HCT116 (cell line): Measurements from ENCODE around the gene CLDN9.
"Not testable (repeated sequence)": the region's sequence is repeated elsewhere in the genome, so short reads cannot be mapped to it uniquely, and the experiment has no call there.

ENCODE experiments used
- EZH2phosphoT487 ChIP-seq: fragments of 200-600 bp; IDR thresholded peaks from 2 replicates; pipeline ENCODE4 v1.6.1; 2018; ENCODE audit warnings: antibody characterized with exemption, borderline replicate concordance
- FOSL1 ChIP-seq: IDR thresholded peaks from 2 replicates; pipeline ENCODE4 v1.6.1; 2012; ENCODE audit warnings: low read depth
- POLR2A ChIP-seq: IDR thresholded peaks from 2 replicates; pipeline ENCODE4 v1.7.0; 2011; ENCODE audit warnings: borderline replicate concordance; ENCODE audit not compliant: insufficient read depth, insufficient read length; ENCODE audit errors: extremely low read depth
- TF ChIP-seq, protein P1 (sequence below): IDR thresholded peaks from 2 replicates; pipeline ENCODE4 v1.6.1; 2012; ENCODE audit warnings: low read depth
- TF ChIP-seq, protein P2 (sequence below), 3 experiments: fragments of 200-600 bp in 1 of 3; sonication (generic) in 1 of 3; IDR thresholded peaks in 2 of 3; conservative IDR thresholded peaks in 1 of 3; 2 replicates each; pipeline ENCODE4 v1.5.1; 2012 to 2017; ENCODE audit warnings: low read depth in 2 of 3, low read length in 2 of 3, antibody characterized with exemption in 1 of 3, borderline replicate concordance in 1 of 3, control low read depth in 1 of 3, mild to moderate bottlenecking in 1 of 3, mixed read lengths in 1 of 3, mixed run types in 1 of 3, moderate library complexity in 1 of 3; ENCODE audit not compliant: insufficient read depth in 1 of 3

- TF ChIP-seq, protein P1, sequence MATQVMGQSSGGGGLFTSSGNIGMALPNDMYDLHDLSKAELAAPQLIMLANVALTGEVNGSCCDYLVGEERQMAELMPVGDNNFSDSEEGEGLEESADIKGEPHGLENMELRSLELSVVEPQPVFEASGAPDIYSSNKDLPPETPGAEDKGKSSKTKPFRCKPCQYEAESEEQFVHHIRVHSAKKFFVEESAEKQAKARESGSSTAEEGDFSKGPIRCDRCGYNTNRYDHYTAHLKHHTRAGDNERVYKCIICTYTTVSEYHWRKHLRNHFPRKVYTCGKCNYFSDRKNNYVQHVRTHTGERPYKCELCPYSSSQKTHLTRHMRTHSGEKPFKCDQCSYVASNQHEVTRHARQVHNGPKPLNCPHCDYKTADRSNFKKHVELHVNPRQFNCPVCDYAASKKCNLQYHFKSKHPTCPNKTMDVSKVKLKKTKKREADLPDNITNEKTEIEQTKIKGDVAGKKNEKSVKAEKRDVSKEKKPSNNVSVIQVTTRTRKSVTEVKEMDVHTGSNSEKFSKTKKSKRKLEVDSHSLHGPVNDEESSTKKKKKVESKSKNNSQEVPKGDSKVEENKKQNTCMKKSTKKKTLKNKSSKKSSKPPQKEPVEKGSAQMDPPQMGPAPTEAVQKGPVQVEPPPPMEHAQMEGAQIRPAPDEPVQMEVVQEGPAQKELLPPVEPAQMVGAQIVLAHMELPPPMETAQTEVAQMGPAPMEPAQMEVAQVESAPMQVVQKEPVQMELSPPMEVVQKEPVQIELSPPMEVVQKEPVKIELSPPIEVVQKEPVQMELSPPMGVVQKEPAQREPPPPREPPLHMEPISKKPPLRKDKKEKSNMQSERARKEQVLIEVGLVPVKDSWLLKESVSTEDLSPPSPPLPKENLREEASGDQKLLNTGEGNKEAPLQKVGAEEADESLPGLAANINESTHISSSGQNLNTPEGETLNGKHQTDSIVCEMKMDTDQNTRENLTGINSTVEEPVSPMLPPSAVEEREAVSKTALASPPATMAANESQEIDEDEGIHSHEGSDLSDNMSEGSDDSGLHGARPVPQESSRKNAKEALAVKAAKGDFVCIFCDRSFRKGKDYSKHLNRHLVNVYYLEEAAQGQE, result not testable (repeated sequence)
- TF ChIP-seq, protein P2, sequence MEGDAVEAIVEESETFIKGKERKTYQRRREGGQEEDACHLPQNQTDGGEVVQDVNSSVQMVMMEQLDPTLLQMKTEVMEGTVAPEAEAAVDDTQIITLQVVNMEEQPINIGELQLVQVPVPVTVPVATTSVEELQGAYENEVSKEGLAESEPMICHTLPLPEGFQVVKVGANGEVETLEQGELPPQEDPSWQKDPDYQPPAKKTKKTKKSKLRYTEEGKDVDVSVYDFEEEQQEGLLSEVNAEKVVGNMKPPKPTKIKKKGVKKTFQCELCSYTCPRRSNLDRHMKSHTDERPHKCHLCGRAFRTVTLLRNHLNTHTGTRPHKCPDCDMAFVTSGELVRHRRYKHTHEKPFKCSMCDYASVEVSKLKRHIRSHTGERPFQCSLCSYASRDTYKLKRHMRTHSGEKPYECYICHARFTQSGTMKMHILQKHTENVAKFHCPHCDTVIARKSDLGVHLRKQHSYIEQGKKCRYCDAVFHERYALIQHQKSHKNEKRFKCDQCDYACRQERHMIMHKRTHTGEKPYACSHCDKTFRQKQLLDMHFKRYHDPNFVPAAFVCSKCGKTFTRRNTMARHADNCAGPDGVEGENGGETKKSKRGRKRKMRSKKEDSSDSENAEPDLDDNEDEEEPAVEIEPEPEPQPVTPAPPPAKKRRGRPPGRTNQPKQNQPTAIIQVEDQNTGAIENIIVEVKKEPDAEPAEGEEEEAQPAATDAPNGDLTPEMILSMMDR (IDR thresholded peaks at IDR 0.05 in 2 of 3, conservative IDR thresholded peaks at IDR 0.05 in 1 of 3; ENCODE audit: borderline replicate concordance in 1 of 3, insufficient read depth in 1 of 3, low read depth in 2 of 3, low read length in 2 of 3), result not testable (repeated sequence)
- not testable (repeated sequence) for TF ChIP-seq FOSL1, EZH2phosphoT487, POLR2A
Observed at GRCh38 chr16:3052571-3053329, 40.0 kb downstream of the CLDN9 start.
